NCI-H1436 (cell line): Measurements from ENCODE around the gene NHP2.
"Not testable (repeated sequence)": the region's sequence is repeated elsewhere in the genome, so short reads cannot be mapped to it uniquely, and the experiment has no call there.

Experiments
- DNase-seq: peaks from one replicate; lab custom pipeline; 2025; lab: John Stamatoyannopoulos, UW

NHP2 gene

DNA sequence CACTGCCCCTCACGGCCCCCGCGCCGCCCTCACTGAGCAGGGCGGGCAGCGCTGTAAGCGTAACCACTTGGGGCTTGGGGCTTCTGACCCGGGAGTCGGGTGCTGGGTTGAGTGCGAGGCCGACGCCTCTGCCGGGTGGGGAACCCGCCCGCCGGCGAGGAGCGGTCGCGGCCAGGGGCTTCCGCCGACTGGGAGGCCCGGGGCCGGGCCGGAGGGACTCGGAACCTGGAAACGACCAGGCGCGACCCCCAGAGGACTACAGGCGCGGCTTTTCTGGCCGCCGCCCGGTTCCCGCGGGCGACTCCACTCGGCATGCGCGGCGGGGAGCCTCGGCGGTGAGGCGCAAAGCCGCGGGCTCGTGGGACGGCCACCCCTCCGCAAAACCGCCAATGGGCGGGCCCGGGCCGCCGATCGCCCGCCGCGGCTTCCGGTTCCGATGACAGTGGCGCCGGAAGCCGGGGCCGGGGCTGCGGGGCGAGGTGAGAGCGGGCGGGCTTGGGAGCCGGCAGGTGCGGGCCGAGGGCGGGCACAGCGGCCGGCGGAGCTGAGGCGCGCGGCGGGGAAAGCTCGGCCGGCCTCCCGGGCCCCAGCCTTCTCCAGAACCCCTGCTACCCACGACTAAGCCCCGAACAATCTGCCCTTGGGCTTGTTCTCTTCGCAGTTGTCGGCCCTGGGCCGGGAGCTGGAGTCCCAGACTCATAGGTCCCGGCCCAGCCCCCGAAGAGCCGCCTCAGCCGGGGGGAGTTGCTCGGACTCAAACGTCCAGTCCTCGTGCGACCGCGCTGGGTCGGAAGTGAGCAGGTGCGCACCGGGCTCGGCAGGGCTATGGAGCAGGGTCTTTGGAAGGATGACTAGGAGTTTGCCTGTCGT is 22.9 kb downstream of the NHP2 start, which contains the start of gene RMND5B:
RMND5B (plus strand) TSS at position 439 of the 870 bp plus-strand sequence. CDS start 7,106 bp downstream, outside the sequence.
- DNase-seq: peak; percentile 60

DNA sequence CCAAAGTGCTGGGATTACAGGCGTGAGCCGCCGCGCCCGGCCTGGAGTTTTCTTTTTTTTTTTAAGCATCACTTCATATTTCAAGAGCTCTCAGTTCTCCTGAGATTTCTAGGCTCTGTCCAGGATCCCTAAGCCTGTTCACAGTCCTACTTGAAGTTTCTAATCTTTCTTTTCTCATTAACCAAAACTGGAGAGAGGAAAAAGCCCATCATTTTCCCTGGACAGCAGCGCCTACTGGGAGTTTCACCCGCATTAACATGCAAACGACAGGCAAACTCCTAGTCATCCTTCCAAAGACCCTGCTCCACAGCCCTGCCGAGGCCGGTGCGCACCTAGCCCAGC is 23.5 kb downstream of the NHP2 start:
- not testable (repeated sequence) for DNase-seq

DNA sequence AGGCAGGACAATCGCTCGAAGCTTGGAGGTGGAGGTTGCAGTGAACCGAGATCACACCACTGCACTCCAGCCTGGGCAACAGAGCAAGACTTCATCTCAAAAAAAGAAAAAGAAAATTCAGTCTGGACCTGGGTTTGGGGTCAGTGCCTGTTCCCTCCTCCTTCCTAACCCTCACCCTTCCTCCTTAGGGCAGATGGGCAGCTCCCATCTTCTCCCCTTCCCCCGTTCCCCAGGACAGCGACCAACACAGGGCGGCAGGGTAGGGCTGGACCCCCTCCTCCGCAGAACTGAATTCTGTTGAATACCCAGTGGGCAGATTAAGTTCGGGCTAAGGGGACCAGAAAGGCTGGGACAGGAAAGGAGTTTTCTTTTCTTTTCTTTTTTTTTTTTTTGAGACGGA is 24.4 kb downstream of the NHP2 start:
- no peak for DNase-seq

DNA sequence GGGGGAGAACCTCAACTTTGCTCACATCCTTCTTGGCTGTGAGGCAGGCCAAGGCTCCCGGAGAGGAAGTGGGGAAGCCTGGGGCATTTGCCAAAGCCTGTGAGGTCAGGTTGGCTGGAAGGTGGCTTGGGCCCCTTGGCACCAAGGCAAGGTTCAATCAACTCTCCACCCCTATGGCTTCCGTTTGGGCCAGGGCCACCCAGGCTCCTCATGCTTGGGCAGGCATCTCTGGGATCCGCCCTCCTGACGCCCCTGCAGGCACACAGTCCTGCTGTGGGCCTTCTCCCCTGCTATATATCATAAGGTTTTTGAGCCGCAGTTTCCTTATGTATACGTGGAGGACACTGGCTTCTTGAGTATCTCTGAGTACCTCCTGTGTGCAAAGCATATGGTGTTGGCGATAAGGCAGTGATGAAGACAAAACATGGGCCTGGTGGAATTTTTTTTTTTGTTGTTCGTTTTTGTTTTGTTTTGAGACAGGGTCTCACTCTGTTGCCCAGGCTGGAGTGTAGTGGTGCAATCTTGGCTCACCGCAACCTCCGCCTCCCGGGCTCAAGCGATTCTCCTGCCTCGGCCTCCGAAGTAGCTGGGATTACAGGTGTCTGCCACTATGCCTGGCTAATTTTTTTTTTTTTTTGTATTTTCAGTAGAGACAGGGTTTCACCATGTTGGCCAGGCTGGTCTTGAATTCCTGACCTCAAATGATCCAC is 26.2 kb downstream of the NHP2 start:
- not testable (repeated sequence) for DNase-seq

DNA sequence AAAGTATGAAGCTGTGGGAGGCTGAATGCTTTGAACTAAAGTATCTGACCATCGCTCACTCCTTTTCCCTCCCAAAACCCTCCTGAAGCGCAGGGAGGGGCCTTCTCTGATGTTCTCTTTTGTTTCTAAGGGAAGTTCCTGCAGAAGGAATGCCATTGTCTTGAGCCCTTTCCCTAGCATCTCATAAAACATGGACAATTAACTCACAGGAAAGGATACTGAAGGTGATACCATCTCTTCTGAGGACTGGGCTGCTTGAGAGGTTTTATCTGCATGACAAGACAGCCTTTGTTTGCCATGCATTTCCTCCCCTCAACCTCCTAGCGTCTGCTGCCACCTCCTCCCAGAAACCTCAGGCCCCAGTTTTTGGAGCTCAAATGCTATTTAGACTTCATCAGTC is 27.1 kb downstream of the NHP2 start:
- no peak for DNase-seq

DNA sequence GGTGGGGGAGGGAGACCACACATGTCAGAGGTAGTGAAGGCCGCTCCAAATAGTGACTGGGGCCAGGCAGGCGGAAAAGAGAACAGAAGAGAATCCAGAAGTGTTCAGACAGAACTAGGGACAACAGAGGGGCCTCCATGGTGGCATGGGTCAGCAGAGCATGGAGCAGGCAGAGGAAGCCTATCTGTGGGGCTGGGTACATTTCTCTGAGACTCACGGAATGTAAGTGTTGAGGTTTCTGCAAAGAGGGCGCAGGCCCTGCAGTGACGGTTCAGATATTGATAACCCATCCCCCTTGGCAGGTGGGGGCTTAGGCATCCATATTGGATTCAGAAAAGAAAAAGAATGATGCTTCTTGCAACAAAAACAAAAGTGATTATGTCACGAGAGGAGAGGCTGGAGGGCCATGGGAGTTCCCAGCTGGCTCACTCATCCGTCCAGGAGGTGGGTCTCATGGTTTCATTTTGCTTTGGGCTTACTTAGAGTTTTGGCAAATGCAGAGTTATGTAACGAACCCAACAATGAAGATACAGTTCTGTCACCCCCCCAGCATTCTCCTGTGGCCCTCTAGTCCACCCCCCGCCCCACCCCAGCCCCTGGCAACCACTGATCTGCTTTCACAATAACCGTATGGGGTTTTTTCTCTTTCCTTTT is 28.3 kb downstream of the NHP2 start:
- DNase-seq: no peak

DNA sequence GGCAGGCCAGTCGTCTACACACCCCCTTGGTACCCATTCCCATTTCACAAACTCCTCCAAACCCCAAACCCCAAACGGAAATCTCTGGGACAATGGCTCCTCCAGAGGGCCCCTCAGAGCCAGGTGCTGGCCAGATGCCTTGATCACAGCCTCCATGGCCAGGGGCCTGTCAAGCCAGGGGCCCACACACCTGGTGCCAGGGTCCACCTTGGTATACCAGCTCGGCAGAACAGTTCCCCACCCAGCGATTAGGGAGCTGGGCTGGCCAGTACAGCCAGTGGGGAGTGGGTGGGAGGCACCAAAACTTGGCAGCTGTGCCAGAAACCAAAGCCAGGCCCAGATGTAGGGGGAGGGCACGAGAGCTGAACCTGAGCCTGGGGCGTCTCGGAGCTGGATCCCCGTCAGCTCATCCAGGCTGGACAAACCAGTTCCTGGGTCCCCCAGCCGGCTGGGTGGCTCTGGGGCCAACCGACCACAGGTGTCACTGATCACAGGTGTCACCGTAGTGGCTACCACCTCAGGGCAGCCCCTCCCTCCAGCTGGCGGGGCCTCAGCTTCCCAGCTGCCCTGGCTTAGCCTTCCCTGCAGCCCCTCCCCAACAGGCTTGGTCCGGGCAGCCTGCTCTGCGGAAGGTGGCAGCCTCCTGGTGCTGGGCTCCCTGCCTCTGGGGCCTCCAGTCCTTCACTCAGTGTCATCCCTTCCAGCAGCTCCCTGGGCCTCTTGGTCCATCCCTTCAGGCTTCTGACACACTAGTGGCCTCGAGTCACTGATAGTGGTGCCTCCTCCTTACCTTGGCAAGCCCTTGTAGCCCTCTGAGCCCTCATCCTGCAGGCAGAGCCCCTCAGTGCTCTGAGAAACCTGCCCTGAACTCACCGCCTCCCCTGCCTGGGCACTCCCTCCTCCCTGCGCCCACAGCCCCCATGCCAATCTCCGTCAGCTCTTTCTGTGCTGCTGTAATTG is 29.4 kb downstream of the NHP2 start:
- no peak for DNase-seq

DNA sequence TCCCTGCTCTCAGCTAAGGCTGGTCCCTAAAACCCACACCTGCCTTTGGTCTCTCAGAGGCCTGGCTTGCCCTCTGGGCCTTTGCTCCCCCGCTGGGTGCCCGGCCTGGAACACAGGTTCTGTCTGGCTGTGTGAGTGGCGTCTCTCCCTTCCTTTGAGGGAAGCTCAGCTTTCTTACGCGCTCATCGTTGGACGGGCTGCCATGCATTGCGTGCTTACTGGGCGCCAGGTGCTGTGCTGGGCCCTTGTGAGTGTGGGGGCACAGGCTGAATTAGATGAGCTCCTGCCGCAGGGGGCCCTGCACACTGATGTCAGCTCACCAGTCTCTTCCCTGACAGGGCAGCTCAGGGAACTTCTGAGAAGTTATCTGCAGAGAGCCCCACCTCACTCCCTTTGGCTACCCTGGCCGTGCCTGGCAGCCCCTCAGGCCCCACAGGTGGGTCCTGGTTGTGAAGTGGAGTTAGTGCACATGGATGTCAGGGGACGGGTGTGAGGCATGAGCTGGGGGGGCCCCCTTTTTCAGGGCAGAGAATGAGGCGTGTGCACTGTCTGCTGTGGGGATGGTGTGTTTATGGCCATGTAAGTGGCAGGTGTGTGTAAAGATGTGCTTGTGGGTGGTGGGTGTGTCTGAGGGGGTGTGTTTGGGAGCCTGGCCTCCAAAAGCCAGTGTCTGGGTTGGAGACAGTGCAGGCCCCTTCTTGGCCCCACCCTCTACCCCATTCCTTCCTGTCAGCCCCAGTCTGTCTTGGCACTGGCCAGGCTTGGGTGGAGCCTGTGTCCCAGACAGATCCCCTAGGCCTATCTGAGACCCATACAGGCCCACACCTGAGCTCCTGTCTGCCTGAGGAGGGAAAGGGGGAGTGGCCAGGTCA is 30.4 kb downstream of the NHP2 start:
- no peak for DNase-seq

DNA sequence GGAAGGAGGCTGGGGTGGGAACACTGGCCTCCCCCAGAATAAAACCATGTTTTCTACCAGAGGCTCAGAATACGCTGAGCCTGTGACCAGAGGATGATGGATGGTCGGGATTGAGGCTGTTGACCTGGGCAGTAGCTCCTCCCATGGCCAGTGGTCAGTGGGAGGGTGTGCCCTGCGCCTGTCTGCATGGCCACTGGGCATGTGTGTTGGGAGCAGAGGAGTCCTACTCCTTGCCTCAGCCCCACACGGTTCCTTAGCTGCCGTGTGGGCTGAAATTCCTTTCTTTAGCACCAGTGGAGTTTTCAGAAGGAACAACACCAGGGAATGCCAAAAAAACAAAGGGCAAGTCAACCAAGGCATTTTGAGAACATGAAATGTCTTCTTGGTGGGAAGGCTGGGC is 31.3 kb downstream of the NHP2 start:
- no peak for DNase-seq

DNA sequence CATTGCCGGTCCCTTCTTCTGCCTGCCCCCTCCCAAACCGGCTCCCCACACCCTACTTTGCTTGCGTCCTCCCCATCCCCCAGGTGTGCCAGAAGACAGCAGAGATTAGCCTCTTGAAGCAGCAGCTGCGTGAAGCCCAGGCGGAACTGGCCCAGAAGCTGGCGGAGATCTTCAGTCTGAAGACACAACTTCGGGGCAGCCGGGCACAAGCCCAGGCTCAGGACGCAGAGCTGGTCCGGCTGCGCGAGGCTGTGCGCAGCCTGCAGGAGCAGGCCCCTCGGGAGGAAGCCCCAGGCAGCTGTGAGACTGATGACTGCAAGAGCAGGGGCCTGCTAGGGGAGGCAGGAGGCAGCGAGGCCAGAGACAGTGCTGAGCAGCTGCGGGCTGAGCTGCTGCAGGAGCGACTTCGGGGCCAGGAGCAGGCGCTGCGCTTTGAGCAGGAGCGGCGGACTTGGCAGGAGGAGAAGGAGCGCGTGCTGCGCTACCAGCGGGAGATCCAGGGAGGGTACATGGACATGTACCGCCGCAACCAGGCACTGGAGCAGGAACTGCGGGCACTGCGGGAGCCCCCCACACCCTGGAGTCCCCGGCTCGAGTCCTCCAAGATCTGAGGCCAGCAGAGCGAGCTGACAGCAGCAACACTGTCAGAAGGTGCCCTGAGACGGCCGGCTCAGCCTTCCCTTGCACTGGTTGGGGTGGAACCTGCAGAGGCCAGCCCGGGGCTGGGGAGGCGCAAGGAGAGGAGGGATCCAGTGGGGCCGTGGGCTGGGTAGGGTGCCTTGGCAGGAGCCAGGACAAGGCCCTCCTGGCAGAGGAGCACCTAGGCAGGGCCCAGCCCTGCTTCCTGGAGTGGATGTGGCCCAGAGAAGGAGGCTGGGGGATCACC is 32.1 kb downstream of the NHP2 start:
- DNase-seq: no peak

DNA sequence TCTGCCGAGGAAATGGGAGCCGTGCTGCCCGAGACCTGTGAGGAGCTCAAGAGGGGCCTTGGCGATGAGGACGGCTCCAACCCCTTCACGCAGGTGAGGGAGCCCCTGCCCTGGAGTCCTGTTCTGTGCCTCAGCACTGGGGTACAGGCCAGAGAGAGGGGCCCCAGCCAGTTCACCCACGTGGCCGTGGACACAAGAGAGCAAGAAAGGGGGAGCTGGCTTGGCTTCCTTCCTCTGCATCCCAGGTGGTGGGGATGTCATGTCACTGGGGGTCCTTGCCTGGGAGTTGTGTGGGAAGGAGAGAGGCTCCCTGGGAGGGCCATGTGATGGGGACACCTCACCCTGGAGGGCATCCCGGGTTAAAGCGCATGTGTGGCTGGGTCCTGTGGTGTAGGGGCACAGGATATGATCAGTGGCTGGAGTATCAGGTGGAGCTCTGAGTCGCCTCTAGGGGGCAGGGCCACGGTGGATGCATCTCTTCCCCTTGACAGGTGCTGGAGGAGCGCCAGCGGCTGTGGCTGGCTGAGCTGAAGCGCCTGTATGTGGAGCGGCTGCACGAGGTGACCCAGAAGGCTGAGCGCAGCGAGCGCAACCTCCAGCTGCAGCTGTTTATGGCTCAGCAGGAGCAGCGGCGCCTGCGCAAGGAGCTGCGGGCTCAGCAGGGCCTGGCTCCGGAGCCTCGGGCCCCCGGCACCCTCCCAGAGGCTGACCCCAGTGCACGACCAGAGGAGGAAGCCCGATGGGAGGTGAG is 32.9 kb downstream of the NHP2 start:
- peak; percentile 71 for DNase-seq

DNA sequence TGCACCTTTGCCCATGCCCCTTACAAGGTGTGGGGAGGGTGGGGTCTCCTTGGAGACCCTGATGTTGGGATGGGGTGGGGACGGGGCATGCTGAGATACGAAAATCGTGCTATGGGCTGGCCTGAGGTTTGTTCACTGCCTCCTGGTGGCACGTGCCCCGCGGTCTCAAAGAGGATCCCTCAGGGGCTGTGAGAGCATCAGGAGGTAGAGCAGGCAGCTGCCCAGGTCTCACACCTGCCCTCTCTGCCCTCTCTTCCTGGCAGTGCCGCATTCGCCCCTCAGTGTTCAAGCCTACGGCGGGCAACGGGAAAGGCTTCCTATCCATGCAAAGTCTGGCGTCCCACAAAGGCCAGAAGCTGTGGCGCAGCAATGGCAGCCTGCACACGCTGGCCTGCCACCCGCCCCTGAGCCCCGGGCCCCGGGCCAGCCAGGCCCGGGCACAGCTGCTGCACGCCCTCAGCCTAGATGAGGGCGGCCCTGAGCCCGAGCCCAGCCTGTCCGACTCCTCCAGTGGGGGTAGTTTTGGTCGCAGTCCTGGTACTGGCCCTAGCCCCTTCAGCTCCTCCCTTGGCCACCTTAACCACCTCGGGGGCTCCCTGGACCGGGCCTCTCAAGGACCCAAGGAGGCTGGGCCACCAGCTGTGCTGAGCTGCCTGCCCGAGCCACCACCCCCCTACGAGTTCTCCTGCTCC is 33.6 kb downstream of the NHP2 start:
- no peak for DNase-seq

DNA sequence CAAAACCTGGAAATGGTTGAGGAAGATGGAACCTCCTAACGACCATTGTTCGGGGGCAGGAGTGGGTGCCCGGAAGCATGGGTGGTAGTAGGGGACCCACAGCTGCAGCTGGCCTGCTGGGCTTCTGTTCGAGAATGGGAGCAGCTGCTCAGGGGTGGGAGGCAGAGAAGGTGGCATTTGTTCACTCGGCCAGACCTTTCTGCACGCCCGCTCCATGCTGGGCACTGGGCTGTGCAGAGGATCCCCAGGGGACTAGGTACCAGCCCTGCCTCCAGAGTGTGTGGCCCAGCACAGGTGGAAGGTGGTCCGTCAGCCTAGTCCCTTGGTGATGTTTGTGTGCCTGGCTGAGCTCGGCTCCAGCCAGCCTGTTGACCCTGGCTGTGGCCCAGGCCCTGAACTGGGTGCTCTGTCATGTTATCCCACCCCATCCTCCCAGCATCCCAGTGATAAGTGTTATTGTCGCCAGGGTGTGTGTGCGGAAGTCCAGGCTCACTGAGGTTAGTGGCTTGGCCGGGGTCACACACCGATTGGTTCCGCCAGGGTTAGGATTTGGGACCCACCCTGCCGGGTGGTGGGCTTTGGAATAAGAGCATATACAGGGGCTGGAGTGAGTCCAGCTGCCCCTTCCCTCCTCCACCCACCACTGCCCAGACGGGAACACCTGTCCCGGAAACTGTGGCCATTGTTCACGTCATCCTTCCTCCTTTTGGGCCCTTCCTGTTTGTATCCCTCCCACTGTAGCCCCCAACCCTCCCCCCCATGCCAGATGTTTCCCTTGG is 35.6 kb downstream of the NHP2 start:
- no peak for DNase-seq

DNA sequence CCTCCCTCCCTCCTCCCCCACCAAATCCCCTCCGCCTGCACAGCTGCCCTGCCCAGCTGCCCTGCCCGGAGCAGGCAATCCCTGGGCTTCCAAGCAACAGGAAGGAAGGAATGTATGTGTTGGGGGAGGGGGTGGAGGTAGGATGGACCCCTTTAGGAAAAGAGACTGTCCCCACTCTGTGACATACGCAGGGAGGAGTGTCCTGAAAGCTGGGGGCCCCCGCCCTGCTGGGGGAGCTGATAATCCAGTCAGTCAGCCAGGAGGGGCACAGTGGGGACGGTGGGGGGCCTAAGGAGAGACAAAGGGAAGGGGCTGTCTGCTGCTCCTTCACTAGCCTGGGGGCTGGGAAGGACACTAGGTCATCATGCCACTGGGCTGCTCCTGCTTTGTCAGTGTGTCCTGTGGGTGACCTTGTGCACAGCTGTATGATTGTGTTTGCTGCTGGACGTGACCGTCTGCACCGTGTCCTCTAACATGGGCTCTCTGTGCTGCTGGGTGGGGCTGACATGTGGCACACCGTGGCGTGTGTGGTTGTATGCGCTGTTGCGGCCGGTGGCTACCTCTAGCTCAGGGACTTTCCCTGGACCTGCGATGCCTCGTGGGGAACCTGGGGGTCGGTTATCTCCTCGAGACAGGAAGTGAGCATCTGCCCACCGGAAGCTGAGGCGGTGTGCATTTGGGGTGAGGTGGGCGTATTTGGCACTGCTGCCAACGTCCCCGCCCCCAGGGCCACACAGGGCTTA is 37.4 kb downstream of the NHP2 start:
- no peak for DNase-seq

DNA sequence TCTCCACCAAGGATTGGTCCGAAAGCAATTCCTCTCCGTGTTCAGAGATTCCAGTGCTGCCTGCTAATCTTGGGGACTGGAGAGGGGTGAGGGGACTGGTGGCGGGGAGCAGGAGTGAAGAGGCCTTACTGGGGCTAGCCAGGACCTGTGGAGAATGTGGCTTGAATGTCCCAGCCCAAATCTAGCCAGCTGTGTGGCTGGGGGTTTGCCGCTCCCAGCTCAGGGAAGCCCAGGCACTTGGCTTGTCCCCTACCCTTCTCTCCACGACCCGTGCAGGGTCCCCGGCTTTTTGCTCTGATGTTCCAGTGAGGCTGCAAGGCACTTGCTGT is 37.9 kb downstream of the NHP2 start:
- no peak for DNase-seq

DNA sequence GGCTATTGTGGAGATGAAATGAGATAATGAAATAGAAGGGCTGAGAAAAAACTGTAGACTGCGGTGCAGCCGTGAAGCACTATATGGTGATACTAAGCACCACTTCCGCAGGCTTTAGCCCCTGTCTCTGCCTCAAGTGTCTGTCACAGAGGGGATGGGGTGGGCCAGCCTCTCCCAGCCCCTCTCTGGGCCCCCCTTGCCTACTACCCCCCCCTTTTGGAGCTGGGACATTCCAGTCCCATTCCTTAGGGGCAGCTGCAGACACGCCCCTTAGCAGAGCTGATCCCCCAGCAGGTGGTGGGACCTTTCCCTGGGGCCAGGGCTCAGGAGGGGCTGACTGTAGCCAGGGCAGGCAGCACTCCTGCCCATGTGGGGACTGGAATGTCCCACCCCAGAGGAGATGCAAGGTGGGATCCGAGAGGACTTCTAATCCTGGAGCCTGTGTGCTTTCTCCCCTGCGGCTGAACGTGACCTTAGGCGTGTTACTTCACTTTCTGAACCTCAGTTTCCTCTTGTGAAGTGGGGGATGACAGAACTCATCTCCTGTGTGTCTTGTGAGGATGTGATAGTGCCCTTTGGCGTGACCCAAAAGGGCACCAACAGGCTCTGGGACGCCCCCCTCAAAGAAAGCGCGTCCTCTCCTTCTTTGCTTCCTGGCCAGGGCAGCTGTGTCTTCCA is 38.4 kb downstream of the NHP2 start:
- no peak for DNase-seq
